GM12801 (cell line): ENCODE data around the gene SYNPR.

ENCODE experiments used
- TF ChIP-seq, protein P1 (sequence below): IDR thresholded peaks from one replicate; pipeline ENCODE4 v1.5.1; 2011; ENCODE audit warnings: control low read depth; ENCODE audit not compliant: insufficient read length; ENCODE audit errors: extremely low read depth

SYNPR gene

GRCh38 chr3:63308072-63308471, 30.0 kb downstream of the SYNPR start:
- TF ChIP-seq, protein P1, sequence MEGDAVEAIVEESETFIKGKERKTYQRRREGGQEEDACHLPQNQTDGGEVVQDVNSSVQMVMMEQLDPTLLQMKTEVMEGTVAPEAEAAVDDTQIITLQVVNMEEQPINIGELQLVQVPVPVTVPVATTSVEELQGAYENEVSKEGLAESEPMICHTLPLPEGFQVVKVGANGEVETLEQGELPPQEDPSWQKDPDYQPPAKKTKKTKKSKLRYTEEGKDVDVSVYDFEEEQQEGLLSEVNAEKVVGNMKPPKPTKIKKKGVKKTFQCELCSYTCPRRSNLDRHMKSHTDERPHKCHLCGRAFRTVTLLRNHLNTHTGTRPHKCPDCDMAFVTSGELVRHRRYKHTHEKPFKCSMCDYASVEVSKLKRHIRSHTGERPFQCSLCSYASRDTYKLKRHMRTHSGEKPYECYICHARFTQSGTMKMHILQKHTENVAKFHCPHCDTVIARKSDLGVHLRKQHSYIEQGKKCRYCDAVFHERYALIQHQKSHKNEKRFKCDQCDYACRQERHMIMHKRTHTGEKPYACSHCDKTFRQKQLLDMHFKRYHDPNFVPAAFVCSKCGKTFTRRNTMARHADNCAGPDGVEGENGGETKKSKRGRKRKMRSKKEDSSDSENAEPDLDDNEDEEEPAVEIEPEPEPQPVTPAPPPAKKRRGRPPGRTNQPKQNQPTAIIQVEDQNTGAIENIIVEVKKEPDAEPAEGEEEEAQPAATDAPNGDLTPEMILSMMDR: no peak

DNA sequence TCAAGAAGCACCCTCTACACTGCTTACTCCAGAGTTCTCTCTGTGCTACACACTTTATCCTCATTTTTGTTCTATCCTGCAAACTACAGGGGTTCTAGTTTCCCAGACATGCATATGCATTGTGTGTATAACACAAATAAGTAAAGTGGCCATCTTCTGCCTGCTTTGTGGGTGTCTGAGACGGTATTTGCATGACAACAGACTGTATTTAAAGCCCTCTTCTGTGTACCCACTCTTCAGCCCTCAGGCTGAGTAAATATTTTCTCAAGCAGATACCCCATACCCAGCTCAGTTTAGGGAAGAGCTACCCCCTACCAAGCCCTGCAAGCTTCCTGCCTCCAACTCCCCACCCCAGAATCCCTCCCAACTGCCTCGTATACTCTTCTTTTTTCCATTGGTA, 31.7 kb downstream of the SYNPR start:
- TF ChIP-seq, protein P1: no peak

- TF ChIP-seq, protein P1: no peak
These were observed 45.7 kb downstream of the SYNPR start for GRCh38 chr3:63323766-63324165.

DNA sequence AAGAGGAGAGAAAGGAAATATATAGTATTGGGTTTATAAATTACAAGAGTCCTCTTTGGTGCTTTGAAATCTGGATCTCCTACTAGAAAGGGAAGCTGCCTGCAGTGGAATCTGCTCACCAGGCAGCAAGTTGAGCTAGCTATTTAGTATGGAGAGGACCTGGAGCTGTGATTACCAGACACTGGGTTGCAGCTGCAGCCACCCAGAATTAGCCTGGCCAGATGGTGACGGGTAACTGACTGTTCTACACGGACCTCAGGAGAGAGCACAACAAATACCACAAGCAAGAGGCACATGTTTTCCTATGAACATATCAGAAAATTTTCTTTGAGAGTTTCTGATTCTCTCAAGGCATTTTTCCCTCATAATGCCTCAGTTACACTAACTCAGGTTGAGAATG, 46.5 kb downstream of the SYNPR start:
- TF ChIP-seq, protein P1: no peak

DNA sequence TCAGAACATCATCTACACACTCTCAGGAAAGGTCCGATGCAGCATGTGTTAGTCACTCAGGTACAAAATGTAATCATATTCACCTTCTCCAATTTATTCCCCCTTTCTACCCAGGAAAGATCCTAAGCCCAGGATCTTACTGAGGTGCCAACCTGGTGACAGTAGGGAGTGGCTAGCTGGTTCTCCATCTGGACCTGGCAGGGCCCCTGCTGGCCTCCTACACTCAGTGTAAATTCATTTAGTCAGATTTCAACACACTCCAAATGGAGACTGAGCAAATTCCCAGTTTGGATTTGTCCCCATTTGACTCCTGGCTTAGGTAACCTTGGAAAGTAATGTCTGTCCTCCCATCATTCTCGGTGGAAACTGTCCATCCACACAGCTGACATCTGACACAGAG, 47.3 kb downstream of the SYNPR start:
- TF ChIP-seq, protein P1: no peak

DNA sequence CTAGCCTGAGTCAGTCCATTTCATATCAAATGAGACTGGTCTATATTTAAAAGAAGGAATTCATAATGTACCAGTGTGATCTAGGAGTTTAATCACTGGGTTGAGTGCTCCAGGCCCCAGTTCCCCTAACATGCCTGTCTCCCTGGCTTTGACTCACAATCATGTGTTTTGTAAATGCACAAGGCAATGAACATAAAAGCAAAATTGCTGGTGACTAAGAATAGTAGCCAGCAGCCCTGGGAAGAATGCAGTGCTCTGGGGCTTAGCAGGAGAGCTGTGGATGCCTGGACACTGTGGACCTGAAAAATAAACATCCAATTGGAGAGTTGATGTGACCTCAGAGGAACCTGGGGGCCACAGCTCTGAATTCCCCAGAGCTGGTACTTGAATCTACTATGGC, 50.3 kb downstream of the SYNPR start:
- TF ChIP-seq, protein P1: no peak

- TF ChIP-seq, protein P1: no peak
These were observed 53.4 kb downstream of the SYNPR start for GRCh38 chr3:63331520-63331919.

GRCh38 chr3:63333815-63334214, 55.7 kb downstream of the SYNPR start:
- TF ChIP-seq, protein P1: no peak
